Colonic mucosa (tissue), 4 donors: ENCODE measurements around the gene COIL. TPM values are rescaled to one million over a fixed set of nuclear protein-coding genes. Genes with fewer than 3 reads are reported as not detected.

ENCODE experiments used
- DNase-seq: peaks from one replicate; pipeline ENCODE4 v3.0.0-alpha.2; 2020
- H3K27ac ChIP-seq: fragments of 200-600 bp; one replicate; pipeline ENCODE4 v1.8.0; 2021
- H3K27me3 ChIP-seq: fragments of 200-600 bp; one replicate; pipeline ENCODE4 v1.8.0; 2021
- H3K36me3 ChIP-seq: fragments of 200-600 bp; one replicate; pipeline ENCODE4 v1.8.0; 2021
- H3K4me1 ChIP-seq: fragments of 200-600 bp; one replicate; pipeline ENCODE4 v1.8.0; 2021; ENCODE audit warnings: mild to moderate bottlenecking
- H3K4me3 ChIP-seq: fragments of 200-600 bp; one replicate; pipeline ENCODE4 v1.8.0; 2021
- H3K9ac ChIP-seq, 2 donors: one replicate each; pipeline ENCODE4 v1.7.0; 2013; ENCODE audit warnings: control low read depth in 2 of 2, low read depth in 2 of 2, low read length in 2 of 2
- H3K9me3 ChIP-seq: fragments of 200-600 bp; one replicate; pipeline ENCODE4 v1.8.0; 2021
- CTCF ChIP-seq: fragments of 200-600 bp; IDR thresholded peaks from one replicate; pipeline ENCODE4 v1.8.0; 2022; ENCODE audit warnings: antibody characterized with exemption, mild to moderate bottlenecking
- intact Hi-C: fragments of 100-400 bp; cut with DNase I; formaldehyde crosslinking; loops from one replicate; pipeline ENCODE4 v1.14.1; 2022
- total RNA-seq, 2 donors: library from RNA; stranded (reverse); fragmentation: NEBNext Ultra II Directional in 1 of 2; extraction: Animal tissue kit (Norgen Biotek cat#: 25700) in 1 of 2; gene quantifications; one replicate each; pipeline ENCODE4 v1.2.1, GENCODE V29; 2021
- donor health status: healthy.
- donor health status: DM: no; HTN: no; CAD: no.
- donor health status: DM: no; HTN: no; CAD: no.

COIL gene
- total RNA-seq, 2 donors from 2014 or later = 14.1 to 14.8 TPM

- Histone ChIP-seq H3K27ac (no peak overlapping the region), H3K4me1 (no peaks in the 10 kb centered on the region), H3K9ac (no peak overlapping the region), H3K9me3 (no peaks in the 10 kb centered on the region), H3K36me3 (no peaks in the 10 kb centered on the region), H3K27me3 (no peaks in the 10 kb centered on the region), H3K4me3 (no peak overlapping the region)
- intact Hi-C loops = no loop called here
- no peak for TF ChIP-seq CTCF
- DNase-seq = no peak
These were observed 34.1 kb downstream of the COIL start for GRCh38 chr17:56926704-56927103.

- Histone ChIP-seq H3K4me3 (no peak overlapping the region), H3K9me3 (no peaks in the 10 kb centered on the region), H3K36me3 (no peaks in the 10 kb centered on the region), H3K9ac (no peak overlapping the region), H3K4me1 (no peaks in the 10 kb centered on the region), H3K27ac (no peak overlapping the region), H3K27me3 (no peaks in the 10 kb centered on the region)
- DNase-seq = no peak
- intact Hi-C loops = no loop called here
- no peak for TF ChIP-seq CTCF
These were observed 34.6 kb downstream of the COIL start for GRCh38 chr17:56926270-56926669.

- Histone ChIP-seq H3K9me3 (no peaks in the 10 kb centered on the region), H3K4me3 (no peak overlapping the region), H3K27ac (no peak overlapping the region), H3K36me3 (no peaks in the 10 kb centered on the region), H3K4me1 (no peaks in the 10 kb centered on the region), H3K27me3 (no peaks in the 10 kb centered on the region), H3K9ac (no peak overlapping the region)
- DNase-seq = no peak
- intact Hi-C loops = no loop called here
- no peak for TF ChIP-seq CTCF
These were observed 35.8 kb downstream of the COIL start for GRCh38 chr17:56925088-56925487.

GRCh38 chr17:56919717-56920116 lies 41.1 kb downstream of the COIL start:
- no peak for DNase-seq
- no peaks in the 10 kb centered on the region for H3K4me1 ChIP-seq
- no peak overlapping the region for H3K27ac ChIP-seq
- H3K4me3 ChIP-seq = no peak overlapping the region
- TF ChIP-seq CTCF = no peak
- H3K9ac ChIP-seq = no peak overlapping the region
- no peaks in the 10 kb centered on the region for H3K36me3 ChIP-seq
- H3K27me3 ChIP-seq = no peaks in the 10 kb centered on the region
- intact Hi-C loops = no loop called here
- H3K9me3 ChIP-seq = no peaks in the 10 kb centered on the region

- H3K27me3 ChIP-seq = no peaks in the 10 kb centered on the region
- DNase-seq = no peak
- no peak overlapping the region for H3K4me3 ChIP-seq
- no peak overlapping the region for H3K9ac ChIP-seq
- H3K4me1 ChIP-seq = no peaks in the 10 kb centered on the region
- no peak overlapping the region for H3K27ac ChIP-seq
- H3K9me3 ChIP-seq = no peaks in the 10 kb centered on the region
- intact Hi-C loops = no loop called here
- no peak for TF ChIP-seq CTCF
- no peaks in the 10 kb centered on the region for H3K36me3 ChIP-seq
These were observed 41.9 kb downstream of the COIL start for GRCh38 chr17:56918916-56919315.
